ENCODE results near the gene ATXN7L1. TPM values are rescaled to one million over a fixed set of nuclear protein-coding genes. Genes with fewer than 3 reads are reported as not detected.

ATXN7L1 gene
- total RNA-seq, 2 donors from 2014 or later: 12.6 to 28.1 TPM

GRCh38 chr7:105591522-105591921 is 284.9 kb downstream of the ATXN7L1 start:
- no peak overlapping the region for H3K27ac ChIP-seq
- intact Hi-C loops (cut with DNase I): no loop called here
- no peak for TF ChIP-seq POLR2AphosphoS5 (IDR thresholded peaks at IDR 0.05)
- no peak for TF ChIP-seq POLR2A (IDR thresholded peaks at IDR 0.05)
- TF ChIP-seq, protein P1, sequence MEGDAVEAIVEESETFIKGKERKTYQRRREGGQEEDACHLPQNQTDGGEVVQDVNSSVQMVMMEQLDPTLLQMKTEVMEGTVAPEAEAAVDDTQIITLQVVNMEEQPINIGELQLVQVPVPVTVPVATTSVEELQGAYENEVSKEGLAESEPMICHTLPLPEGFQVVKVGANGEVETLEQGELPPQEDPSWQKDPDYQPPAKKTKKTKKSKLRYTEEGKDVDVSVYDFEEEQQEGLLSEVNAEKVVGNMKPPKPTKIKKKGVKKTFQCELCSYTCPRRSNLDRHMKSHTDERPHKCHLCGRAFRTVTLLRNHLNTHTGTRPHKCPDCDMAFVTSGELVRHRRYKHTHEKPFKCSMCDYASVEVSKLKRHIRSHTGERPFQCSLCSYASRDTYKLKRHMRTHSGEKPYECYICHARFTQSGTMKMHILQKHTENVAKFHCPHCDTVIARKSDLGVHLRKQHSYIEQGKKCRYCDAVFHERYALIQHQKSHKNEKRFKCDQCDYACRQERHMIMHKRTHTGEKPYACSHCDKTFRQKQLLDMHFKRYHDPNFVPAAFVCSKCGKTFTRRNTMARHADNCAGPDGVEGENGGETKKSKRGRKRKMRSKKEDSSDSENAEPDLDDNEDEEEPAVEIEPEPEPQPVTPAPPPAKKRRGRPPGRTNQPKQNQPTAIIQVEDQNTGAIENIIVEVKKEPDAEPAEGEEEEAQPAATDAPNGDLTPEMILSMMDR (IDR thresholded peaks at IDR 0.05): no peak
- DNase-seq (ENCODE audit: low spot score): no peak
- no peaks in the 10 kb centered on the region for H3K27me3 ChIP-seq (replicated peaks; ENCODE audit: insufficient read depth)
- H3K4me1 ChIP-seq (replicated peaks): no peaks in the 10 kb centered on the region
- 62% methylated on average over 2 of the region's 2 CpGs for WGBS
- no peaks in the 10 kb centered on the region for H3K9me3 ChIP-seq
- no peak overlapping the region for H3K4me3 ChIP-seq
- H3K36me3 ChIP-seq: no peaks in the 10 kb centered on the region

DNA sequence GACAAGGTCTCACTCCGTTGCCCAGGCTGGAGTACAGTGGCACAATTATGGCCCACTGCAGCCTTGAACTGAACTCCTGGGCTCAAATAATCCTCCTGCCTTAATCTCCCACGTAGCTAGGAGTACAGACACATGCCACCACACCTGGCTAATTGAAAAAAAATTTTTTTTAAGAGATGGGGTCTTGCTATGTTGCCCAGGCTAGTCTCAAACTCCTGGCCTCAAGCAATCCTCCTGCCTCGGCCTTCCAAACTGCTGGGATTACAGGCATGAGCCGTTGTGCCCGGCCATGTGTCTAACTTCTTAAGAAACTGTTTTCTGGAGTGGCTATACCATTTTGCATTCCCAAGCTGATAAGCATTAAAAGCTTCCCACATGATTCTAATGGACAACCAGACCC is 285.6 kb downstream of the ATXN7L1 start:
- Histone ChIP-seq H3K27ac (no peak overlapping the region), H3K9me3 (no peaks in the 10 kb centered on the region), H3K4me1 (replicated peaks) (no peaks in the 10 kb centered on the region), H3K27me3 (replicated peaks; ENCODE audit: insufficient read depth) (no peaks in the 10 kb centered on the region), H3K36me3 (no peaks in the 10 kb centered on the region), H3K4me3 (no peak overlapping the region)
- WGBS: 90% methylated on average over 5 of the region's 5 CpGs
- intact Hi-C loops (cut with DNase I): no loop called here
- TF ChIP-seq POLR2A (IDR thresholded peaks at IDR 0.05): no peak
- no peak for TF ChIP-seq POLR2AphosphoS5 (IDR thresholded peaks at IDR 0.05)
- TF ChIP-seq, protein P1 (IDR thresholded peaks at IDR 0.05): no peak
- DNase-seq (ENCODE audit: low spot score): no peak

GRCh38 chr7:105589356-105590077 is 286.9 kb downstream of the ATXN7L1 start:
- WGBS: 26% methylated on average over 6 of the region's 6 CpGs

GRCh38 chr7:105587909-105588635 is 288.3 kb downstream of the ATXN7L1 start:
- H3K4me1 ChIP-seq (replicated peaks): no peaks in the 10 kb centered on the region
- H3K36me3 ChIP-seq: no peaks in the 10 kb centered on the region
- TF ChIP-seq POLR2AphosphoS5 (IDR thresholded peaks at IDR 0.05): no peak
- no peak for TF ChIP-seq POLR2A (IDR thresholded peaks at IDR 0.05)
- TF ChIP-seq, protein P1 (IDR thresholded peaks at IDR 0.05): no peak
- H3K27me3 ChIP-seq (replicated peaks; ENCODE audit: insufficient read depth): no peaks in the 10 kb centered on the region
- intact Hi-C loops (cut with DNase I): no loop called here
- H3K9me3 ChIP-seq: no peaks in the 10 kb centered on the region
- H3K4me3 ChIP-seq: no peak overlapping the region
- WGBS: 83% methylated on average over 12 of the region's 12 CpGs
- DNase-seq (ENCODE audit: low spot score): no peak
- no peak overlapping the region for H3K27ac ChIP-seq

More at GRCh38 chr7:105589356-105590077, 286.9 kb downstream of the ATXN7L1 start:
- Histone ChIP-seq H3K27me3 (replicated peaks; ENCODE audit: insufficient read depth) (no peaks in the 10 kb centered on the region), H3K27ac (no peak overlapping the region), H3K4me1 (replicated peaks) (no peaks in the 10 kb centered on the region), H3K9me3 (no peaks in the 10 kb centered on the region), H3K36me3 (no peaks in the 10 kb centered on the region), H3K4me3 (no peak overlapping the region)
- DNase-seq (ENCODE audit: low spot score): peak; percentile 33
- intact Hi-C loops (cut with DNase I): no loop called here
- TF ChIP-seq, protein P1 (IDR thresholded peaks at IDR 0.05): peak in 3 of 4 experiments; percentile 33 to 54 (median 51)
- TF ChIP-seq POLR2A (IDR thresholded peaks at IDR 0.05): no peak

Data from prostate gland (tissue), 2 donors.